HG02870 (cell line): Measurements from ENCODE around the gene GPRC5C.
"Not testable (repeated sequence)": the region's sequence is repeated elsewhere in the genome, so short reads cannot be mapped to it uniquely, and the experiment has no call there.

Experiments used
- ATAC-seq: cut with Tn5 transposase; IDR thresholded peaks from one replicate; pipeline ENCODE4 v1.9.1; 2021; ENCODE audit warnings: mild to moderate bottlenecking, moderate library complexity; ENCODE audit not compliant: unreplicated experiment

Gene GPRC5C

DNA sequence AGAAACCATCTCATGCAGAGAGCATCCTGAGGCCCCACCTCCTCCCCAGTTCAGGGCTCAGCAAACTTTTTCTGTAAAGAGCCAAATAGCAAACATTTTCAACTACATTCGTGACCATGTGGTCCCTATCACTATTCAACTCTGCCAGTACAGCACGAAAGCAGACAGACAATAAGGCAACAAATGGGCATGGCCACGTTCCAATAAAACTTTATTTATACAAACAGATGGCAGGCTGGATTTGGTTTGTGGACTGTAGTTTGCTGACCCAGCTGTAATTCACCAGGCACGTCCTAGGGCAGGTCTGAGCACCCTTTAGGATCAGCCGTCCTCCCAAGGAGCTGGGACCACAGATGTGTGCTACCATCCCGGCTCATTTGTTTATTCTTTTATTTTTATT, 27.1 kb upstream of the GPRC5C start:
- no peak for ATAC-seq

GRCh38 chr17:74405311-74405710, 26.6 kb upstream of the GPRC5C start:
- ATAC-seq: not testable (repeated sequence)

GRCh38 chr17:74407384-74407783, 24.5 kb upstream of the GPRC5C start:
- ATAC-seq: no peak

GRCh38 chr17:74408262-74408661, 23.6 kb upstream of the GPRC5C start:
- ATAC-seq: no peak

- ATAC-seq: no peak
Observed at GRCh38 chr17:74408815-74409214, 23.1 kb upstream of the GPRC5C start.

DNA sequence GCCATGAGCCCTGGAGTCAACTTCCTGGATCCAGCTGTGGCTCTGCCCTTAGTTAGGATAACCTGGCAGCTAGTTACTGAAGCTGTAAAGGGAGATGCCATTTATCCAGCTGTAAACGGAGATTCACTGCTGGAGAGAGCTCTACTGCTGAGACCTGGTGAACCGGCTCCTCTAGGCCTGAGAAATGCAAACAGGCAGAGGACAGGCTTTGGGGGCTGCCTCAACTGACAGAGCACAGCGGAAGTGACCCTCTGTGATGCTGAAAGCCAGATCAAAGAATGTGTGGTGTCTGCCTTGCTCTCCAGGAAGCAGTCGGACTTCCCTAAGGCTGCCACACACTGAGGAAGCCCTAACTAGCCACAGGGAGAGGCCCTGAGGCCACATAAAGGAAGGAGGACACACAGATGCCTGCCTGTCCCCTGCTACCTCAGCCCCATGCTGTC, 21.9 kb upstream of the GPRC5C start:
- ATAC-seq: no peak

- no peak for ATAC-seq
Observed at GRCh38 chr17:74412581-74412980, 19.3 kb upstream of the GPRC5C start.

DNA sequence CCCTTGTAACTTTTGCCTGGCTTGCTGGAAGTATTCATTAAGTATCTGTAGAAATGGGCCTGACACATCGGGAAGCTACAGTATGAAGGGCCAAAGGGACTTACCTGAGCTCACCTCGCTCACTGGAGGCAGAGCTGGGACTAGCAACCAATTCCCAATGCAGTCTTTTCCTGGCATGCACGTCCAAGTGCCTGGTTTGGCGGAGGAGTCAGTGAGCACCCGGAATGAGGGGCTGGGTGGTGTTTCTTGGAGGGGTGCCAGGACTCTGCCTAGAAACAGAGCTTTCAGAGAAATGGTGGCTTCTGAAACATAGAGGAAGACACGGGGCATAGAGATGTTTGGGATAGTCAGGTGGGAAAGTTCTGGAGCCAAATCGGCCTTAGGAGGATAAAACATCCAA, 18.4 kb upstream of the GPRC5C start:
- no peak for ATAC-seq

GRCh38 chr17:74414510-74414909, 17.4 kb upstream of the GPRC5C start:
- no peak for ATAC-seq

DNA sequence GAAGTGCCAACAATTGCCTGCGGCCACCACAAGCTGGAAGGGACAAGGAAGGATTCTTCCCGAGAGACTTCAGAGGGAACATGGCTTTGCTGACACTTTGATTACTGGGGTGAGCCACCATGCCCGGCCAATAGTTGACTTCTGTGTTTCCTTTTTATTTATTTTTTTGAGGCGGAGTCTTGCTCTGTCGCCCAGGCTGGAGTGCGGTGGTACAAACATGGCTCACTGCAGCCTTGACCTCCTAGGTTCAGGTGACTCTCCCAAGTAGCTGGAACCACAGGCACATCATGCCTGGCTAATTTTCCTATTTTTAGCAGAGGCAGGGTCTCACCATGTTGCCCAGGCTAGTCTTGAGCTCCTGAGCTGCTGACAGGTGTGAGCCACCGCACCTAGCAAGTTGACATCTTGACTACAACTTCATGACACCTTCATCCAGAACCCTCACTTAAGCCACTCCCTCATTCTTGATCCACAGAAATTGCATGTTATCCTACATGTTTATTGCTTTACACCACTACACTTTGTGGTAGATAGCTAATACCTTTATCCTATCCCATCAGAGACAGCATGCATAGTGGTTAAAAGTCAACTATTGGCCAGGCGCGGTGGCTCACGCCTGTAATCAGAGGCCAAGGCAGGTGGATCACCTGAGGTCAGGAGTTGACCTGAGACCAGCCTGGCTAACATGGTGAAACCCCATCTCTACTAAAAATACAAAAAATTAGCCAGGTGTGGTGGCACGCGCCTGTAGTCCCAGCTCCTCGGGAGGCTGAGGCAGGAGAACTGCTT, 16.1 kb upstream of the GPRC5C start:
- no peak for ATAC-seq

- ATAC-seq: no peak
Observed at GRCh38 chr17:74417178-74418045, 14.5 kb upstream of the GPRC5C start.

GRCh38 chr17:74419928-74420411, 11.9 kb upstream of the GPRC5C start:
- no peak for ATAC-seq

DNA sequence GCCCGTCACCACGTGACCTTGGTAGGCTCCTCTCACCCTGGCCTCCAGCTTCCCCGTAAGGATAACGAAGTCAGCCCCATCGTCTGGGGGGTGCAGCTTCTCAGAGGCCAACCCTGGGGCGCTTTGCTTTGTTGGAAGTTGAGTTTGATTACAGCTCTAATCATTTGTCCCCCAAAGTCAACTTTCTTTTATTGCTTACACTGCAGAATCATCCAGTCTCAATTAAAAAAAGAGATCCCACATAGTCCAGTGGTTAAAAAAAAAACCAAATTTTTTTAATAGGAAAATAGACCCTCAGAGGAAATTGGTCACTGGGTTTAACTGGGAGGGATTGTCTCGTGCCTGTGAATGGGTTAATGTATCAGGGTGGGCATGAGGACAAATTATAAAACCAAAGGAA, 7.8 kb upstream of the GPRC5C start:
- no peak for ATAC-seq

GRCh38 chr17:74424657-74425056, 7.2 kb upstream of the GPRC5C start:
- no peak for ATAC-seq

DNA sequence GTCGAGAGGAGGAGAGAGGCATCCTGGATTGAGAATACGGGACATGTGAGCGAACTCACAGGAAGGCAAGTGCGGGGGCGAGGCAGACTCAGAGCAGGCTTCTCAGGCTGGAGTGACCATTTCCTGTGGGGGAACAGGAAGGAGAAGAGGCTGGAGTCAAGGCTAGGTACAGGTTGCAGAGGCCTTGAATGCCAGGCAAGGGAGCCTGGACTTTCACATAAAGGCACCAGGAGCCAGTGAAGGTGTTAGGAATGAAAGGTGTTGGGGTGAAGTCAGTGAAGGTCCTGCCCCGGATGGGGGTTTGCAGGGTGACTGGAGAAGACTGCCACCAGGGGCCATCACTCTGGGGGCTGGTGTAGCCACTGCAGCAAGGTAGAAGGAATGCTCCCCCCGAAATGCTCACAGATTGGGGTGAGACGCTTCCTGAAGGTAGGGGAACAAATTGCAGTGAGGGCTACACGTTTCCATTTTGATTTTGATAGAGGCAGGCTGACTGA, 5.3 kb upstream of the GPRC5C start:
- ATAC-seq: no peak

DNA sequence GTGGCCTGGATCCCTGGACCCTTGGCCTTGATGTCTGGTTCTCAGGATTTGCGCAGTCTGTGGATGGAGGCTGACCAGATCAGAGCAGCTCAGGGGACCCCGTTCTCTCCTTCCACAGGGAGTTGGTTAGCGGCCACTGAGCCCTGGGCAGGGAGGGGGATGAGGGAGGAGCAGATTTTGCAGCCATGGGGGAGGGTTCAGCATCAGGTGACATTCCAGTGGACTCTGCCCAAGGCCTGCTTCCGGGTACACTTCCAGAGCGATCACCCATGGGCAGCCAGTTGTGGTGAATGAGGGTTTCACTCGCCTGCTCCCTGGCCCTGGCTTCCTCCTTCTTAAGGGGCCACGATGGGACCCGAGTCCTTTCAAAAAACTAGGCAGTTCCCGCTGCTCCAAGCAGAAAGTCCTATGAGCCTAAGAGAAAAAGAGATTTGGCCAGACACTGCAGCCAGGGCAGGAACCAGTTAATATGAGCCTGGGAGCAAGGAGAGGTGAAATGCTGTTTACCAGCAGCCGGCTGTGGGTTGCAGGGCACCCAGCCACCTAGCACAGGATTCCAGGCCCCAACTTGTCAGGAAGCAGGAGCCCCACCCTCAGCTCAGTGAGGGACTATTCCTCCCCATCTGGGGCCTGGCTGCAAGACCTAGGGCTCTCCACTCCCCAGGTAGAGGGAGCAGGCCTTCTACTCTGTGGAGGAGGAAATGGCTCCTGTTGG, 4.7 kb upstream of the GPRC5C start:
- no peak for ATAC-seq

DNA sequence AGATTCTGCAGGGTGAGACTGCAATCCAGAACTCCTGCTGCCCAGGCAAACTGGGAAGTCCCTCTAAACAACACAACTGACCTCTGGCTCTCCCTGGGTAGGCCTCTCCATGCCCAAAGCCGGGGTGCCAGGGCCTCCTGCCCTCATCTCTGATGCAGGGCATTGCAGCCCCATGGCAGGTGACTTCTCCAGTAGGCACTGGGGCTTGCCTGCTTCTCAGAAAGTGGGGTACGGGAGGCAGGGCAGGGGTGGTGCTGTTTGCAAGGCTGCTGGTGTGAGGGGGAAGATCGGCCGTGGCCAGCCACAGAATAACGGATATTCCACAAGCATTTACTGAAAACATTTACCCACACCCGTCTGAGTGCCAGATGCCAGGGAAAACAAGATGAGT, 4.1 kb upstream of the GPRC5C start:
- no peak for ATAC-seq

GRCh38 chr17:74429604-74430384, 2.1 kb upstream of the GPRC5C start:
- no peak for ATAC-seq

GRCh38 chr17:74430385-74430705, 1.5 kb upstream of the GPRC5C start:
- ATAC-seq: no peak
